HG02852 (cell line): Measurements from ENCODE around the gene SLC17A1.

Experiments used
- ATAC-seq: cut with Tn5 transposase; IDR thresholded peaks from one replicate; pipeline ENCODE4 v1.9.1; 2021; ENCODE audit warnings: mild to moderate bottlenecking, moderate library complexity; ENCODE audit not compliant: unreplicated experiment

SLC17A1 gene

DNA sequence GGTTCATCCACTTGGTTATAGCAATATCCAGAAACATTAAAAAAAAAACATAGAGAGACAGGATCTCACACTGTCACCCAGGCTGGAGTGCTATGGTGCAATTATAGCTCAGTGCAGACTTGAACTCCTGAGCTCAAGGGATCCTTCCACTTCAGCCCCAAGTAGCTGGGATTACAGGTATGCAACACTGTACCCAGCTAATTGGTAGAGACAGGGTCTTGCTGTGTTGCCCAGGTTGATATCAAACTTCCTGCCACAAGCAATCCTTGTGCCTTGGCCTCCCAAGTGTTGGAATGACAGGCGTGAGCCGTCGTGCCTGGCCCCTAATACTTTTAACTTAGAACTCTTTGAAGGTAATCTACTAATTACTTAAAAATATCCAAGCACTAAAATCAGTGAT lies 818 bp upstream of the SLC17A1 start:
- no peak for ATAC-seq

- ATAC-seq: no peak
Observed at GRCh38 chr6:25832307-25832662, 433 bp upstream of the SLC17A1 start.

DNA sequence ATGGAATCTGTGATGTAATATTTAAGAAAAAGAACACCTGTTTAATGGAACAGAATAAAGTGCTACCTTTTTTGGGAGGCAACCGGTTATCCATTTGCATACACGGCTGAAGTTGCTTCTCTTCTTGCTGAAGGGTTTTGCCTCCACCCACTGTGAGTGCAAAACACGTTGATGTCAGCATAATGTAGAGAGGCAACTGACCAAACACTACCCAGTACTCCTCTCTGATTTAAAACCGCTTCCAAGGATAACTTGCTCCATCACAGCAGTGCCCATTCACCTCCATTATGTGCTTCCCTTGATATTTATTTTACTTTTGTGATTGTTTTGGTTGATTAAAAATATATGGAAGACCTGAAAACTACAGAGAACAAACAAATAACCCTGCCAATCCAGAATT lies 1.4 kb downstream of the SLC17A1 start:
- no peak for ATAC-seq

GRCh38 chr6:25829375-25829774 lies 2.5 kb downstream of the SLC17A1 start:
- ATAC-seq: peak; percentile 88

- ATAC-seq: no peak
Observed at GRCh38 chr6:25821341-25821740, 10.5 kb downstream of the SLC17A1 start.

- no peak for ATAC-seq
Observed at GRCh38 chr6:25816252-25816651, 15.6 kb downstream of the SLC17A1 start.

DNA sequence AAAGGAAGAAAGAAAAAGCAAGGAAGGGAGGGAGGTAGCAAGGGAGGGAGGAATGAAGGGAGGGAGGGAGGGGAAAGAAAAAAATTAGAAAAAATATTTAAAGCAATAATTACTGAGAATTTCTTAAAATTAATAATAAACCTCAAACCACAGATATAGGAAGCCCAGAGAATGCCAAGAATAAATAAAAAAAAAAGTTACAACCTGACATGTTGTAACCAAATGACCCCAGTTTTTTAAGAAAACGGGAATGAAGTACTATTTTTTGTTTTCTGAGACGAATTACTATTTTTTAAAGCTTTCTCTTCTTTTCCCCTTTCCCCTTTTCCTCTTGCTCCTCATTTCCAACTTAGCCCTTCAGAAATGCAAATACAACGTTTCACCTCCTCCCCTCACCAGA lies 16.7 kb downstream of the SLC17A1 start:
- no peak for ATAC-seq

DNA sequence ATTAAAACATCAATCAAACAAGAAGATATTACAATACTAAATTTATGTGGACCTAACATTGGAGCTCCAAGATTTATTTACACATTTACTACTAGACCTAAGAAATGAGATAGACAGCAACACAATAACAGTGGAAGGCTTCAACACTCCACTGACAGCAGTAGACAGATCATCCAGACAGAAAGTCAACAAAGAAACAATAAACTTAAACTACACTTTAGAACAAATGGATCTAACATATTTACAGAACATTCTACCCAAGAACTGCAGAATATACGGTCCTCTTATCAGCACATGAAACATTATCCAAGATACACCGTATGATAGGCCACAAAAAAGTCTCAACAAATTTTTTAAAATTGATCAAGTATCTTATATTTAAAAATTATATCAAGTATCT lies 27.0 kb downstream of the SLC17A1 start:
- ATAC-seq: no peak

DNA sequence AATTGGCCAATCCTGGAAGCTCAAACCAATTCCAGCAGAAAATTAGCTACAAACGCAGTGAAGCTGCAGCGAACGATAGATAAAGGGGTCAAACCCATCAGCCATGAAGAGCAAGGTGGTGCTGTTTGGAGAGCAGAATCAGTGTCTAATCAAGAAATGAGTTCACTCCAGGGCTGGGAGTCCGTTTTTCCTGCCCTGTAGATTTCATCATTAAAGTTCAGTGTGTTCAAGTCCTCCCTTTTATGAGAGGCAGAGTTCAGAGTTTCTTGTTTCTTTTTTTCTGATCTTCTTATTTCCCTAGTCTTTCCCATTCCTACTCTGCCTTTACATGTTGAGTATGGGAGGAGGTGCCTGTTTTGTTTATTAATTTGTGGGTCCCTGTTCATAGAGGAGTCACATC lies 30.4 kb downstream of the SLC17A1 start:
- no peak for ATAC-seq

- ATAC-seq: no peak
Observed at GRCh38 chr6:25794784-25795183, 37.1 kb downstream of the SLC17A1 start.

GRCh38 chr6:25793970-25794369 lies 37.9 kb downstream of the SLC17A1 start:
- ATAC-seq: no peak

DNA sequence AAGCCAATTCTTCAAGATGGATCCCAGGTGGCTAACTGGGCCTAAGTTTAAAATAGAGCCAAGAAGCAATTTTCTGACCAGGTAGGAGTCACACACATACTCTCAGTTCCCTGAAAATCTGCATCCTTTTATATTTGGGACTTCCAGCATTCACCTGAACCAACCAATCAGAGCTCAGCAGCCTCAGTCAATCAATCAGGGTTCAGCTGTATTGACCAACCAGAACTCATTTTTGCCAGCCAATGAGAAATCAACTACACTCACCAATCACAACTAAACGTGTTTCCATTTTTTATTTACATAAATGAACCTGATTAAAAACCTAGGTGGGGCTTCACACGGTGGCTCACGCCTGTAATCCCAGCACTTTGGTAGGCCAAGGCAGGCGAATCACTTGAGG lies 39.8 kb downstream of the SLC17A1 start:
- ATAC-seq: no peak

GRCh38 chr6:25789475-25789874 lies 42.4 kb downstream of the SLC17A1 start:
- no peak for ATAC-seq

GRCh38 chr6:25788305-25788922 lies 43.4 kb downstream of the SLC17A1 start:
- no peak for ATAC-seq

GRCh38 chr6:25787428-25787827 lies 44.4 kb downstream of the SLC17A1 start:
- ATAC-seq: no peak

GRCh38 chr6:25781134-25781533 lies 50.7 kb downstream of the SLC17A1 start:
- no peak for ATAC-seq

DNA sequence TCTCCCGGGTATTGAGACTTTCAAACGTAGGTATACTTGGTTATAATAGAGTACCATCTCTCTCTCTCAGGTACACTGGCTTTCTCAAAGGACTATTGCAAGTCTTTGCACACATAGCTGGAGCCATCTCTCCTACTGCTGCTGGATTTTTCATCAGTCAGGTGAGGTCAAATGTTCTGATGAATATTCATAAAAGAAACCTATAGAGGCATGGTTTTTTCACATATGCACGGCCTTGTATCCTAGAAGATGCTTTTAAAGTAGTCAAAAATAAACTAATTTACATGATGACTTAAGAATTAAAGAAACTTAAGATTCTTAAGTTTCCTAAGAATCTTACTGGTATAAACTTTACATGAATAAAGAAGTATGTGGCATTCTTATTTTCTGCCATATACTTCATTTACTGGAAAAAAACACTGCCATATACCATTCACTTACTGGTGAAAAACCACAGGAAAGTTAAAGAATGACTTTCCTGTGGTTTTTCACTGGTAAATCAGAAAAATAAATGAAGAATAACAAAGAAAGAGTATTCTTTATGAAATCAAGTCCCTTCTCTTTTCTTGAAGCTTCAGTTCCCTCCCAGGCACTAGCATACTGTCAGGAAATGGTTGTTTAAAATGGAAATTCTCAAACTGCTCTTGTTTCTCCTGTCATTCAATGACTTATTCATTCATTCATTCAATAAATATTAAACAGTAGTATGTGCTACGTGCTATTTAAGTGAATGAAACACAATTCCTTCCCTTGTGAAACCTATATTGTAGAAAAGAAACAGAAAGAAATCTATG lies 53.8 kb downstream of the SLC17A1 start:
- no peak for ATAC-seq

DNA sequence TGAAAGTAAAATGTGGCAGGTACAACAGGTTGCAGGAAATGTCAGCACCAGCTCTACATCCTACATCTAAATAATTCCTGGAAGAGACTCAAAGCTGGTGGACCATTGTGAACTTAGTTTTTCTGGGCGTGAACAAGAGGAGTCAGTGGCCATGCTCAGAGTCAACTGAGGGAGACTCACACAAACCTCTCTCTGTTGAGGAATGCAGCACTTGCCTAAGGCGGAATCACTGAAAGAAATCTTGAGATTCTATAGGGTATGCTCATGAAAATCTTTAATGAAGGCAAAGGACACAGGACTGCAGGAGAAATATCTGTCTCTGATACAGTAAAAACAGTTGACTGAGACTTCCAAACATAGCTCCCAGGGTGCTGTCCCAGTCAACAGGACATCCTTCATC lies 54.8 kb downstream of the SLC17A1 start:
- no peak for ATAC-seq

DNA sequence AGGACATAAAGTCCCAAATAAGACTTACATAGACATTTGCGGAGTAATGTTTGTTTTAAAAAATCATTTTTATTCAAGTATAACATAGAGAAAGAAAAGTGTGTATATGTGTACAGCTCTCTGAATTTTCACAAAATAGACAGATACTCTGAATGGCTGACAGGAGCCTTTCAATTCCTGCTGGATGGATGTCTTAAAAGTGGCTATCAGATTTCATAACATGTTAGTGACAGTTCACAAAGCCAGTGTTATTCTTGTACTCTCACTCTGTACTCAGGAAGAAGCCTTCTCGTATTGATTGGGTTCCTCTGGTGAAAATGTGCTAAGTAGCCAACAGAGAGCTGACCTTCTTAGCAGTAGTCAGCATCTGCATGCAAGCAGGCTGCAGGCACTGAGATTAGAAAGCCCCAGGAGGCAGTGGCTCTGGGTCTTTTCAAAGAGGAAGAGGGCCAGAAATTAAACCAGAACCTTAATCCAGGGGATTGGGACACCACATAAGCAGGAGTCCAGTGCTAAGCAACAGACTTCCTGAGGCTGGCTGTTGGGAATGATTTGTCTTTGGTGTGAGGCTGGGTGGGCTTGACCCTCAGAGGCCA lies 57.6 kb downstream of the SLC17A1 start:
- ATAC-seq: no peak

- no peak for ATAC-seq
Observed at GRCh38 chr6:25769983-25770382, 61.9 kb downstream of the SLC17A1 start.

DNA sequence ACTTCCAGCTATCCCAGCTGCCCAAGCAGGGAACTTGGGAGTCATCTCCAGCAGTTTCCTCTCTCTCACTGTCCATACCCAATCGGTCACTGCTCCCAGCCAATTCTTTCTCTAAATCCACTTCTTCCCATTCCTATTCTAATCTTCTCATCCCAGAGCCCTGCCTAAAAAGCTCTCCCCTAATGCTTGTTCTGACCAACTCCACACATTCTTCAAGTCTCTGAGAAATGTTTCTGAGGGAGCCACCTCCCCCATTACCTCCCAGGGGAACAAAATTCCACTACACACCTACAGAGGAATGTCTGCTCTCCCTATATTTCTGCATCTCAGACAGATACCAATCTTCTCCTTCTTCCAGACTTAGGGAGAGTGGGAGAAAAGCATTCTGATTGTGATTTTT lies 63.3 kb downstream of the SLC17A1 start:
- no peak for ATAC-seq

- ATAC-seq: no peak
Observed at GRCh38 chr6:25764611-25765010, 67.2 kb downstream of the SLC17A1 start.
